NCI-H524 (cell line): Measurements from ENCODE around the gene STXBP5L.
A peak's percentile ranks its signal among the peaks of the same experiment; 100 is the strongest.
"Not testable (repeated sequence)": the region's sequence is repeated elsewhere in the genome, so short reads cannot be mapped to it uniquely, and the experiment has no call there.

Source experiments
- DNase-seq, 2 experiments: peaks; one replicate each; lab custom pipeline; 2025; lab: John Stamatoyannopoulos, UW

STXBP5L gene

GRCh38 chr3:120908030-120908794 is at the start of gene STXBP5L:
Gene STXBP5L, plus strand, starts transcription at chr3:120908205. Its CDS starts 1,374 bp downstream, at chr3:120909579.
- DNase-seq = peak; percentile 99 to 100

GRCh38 chr3:120858521-120858920 is 49.5 kb upstream of the STXBP5L start:
- no peak for DNase-seq

- DNase-seq = no peak
Observed at GRCh38 chr3:120864541-120864940, 43.5 kb upstream of the STXBP5L start.

GRCh38 chr3:120875507-120875906 is 32.5 kb upstream of the STXBP5L start:
- DNase-seq = no peak

GRCh38 chr3:120875989-120876388 is 32.0 kb upstream of the STXBP5L start:
- DNase-seq = no peak

GRCh38 chr3:120879411-120879810 is 28.6 kb upstream of the STXBP5L start:
- DNase-seq = peak in 1 of 2 experiments; percentile 50

- no peak for DNase-seq
Observed at GRCh38 chr3:120892921-120893320, 15.1 kb upstream of the STXBP5L start.

GRCh38 chr3:120894316-120895057 is 13.5 kb upstream of the STXBP5L start:
- DNase-seq = no peak

- DNase-seq = not testable (repeated sequence)
Observed at GRCh38 chr3:120901716-120902115, 6.3 kb upstream of the STXBP5L start.

GRCh38 chr3:120903221-120903620 is 4.8 kb upstream of the STXBP5L start:
- DNase-seq = no peak

GRCh38 chr3:120907659-120908029 is 361 bp upstream of the STXBP5L start:
- DNase-seq = no peak

- peak; percentile 84 to 91 for DNase-seq
Observed at GRCh38 chr3:120908795-120909601, 993 bp downstream of the STXBP5L start.

- DNase-seq = peak; percentile 4 to 46
Observed at GRCh38 chr3:120909602-120909878, 1.5 kb downstream of the STXBP5L start.

GRCh38 chr3:120926146-120926545 is 18.1 kb downstream of the STXBP5L start:
- DNase-seq = no peak

GRCh38 chr3:120928991-120929390 is 21.0 kb downstream of the STXBP5L start:
- DNase-seq = no peak

- no peak for DNase-seq
Observed at GRCh38 chr3:120931593-120931992, 23.6 kb downstream of the STXBP5L start.

- no peak for DNase-seq
Observed at GRCh38 chr3:120956143-120956542, 48.1 kb downstream of the STXBP5L start.

GRCh38 chr3:120982608-120983320 is 74.8 kb downstream of the STXBP5L start:
- no peak for DNase-seq

GRCh38 chr3:120983321-120983665 is 75.3 kb downstream of the STXBP5L start:
- no peak for DNase-seq

- no peak for DNase-seq
Observed at GRCh38 chr3:120983841-120984240, 75.8 kb downstream of the STXBP5L start.

- no peak for DNase-seq
Observed at GRCh38 chr3:120985242-120985641, 77.2 kb downstream of the STXBP5L start.

- DNase-seq = no peak
Observed at GRCh38 chr3:120988994-120989393, 81.0 kb downstream of the STXBP5L start.
